Amniotic stem cell (primary cell): ENCODE results near the gene AVP.
"Not testable (repeated sequence)": the region's sequence is repeated elsewhere in the genome, so short reads cannot be mapped to it uniquely, and the experiment has no call there.

Experiments used
- DNase-seq: peaks from one replicate; lab custom pipeline; 2025; lab: John Stamatoyannopoulos, UW

Gene AVP

DNA sequence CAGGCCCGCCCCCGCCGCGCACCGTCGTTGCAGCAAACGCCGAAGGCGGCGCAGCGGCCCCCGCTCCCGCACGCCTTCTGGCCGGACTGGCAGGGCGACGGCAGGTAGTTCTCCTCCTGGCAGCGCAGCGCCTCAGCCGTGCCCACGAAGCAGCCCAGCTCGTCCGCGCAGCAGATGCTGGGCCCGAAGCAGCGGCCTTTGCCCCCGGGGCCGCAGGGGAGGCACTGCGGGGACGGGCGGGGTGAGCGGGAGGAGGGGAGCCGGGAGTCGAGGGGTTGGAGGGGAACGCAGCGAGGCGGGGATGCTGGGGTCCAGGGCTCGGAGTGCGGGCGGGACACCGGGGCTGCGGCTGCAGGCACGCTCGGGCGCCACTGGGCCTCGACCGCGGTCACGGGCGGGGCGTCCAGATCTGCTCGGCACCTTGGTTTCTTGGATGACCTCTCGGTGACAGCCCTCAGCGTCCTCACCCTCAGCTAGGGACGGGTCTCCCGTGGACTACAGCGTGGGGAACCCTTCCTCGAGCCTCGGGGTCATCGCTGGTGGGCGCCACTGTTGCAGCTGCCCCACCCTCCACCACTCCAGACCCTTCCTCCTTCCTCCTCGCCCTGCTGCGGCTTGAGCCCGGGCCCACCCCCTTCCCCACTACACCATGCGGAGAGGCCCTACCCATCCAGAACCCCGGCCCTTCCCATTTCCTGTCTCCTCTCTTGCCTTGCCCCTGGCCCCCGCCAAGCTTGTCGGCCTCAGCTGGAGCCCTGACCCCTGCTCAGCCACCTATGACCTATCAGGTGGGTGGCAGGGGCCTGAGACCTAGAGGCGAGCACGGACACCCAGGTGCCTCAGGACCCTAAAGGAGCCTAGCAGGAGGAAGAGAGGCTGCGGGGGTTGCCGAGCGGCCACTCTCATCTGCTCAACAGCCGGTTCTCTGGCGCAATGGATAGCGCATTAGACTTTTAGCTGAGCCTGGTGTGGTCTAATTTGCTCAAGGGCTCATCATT lies 1.3 kb downstream of the AVP start:
- DNase-seq, result no peak

DNA sequence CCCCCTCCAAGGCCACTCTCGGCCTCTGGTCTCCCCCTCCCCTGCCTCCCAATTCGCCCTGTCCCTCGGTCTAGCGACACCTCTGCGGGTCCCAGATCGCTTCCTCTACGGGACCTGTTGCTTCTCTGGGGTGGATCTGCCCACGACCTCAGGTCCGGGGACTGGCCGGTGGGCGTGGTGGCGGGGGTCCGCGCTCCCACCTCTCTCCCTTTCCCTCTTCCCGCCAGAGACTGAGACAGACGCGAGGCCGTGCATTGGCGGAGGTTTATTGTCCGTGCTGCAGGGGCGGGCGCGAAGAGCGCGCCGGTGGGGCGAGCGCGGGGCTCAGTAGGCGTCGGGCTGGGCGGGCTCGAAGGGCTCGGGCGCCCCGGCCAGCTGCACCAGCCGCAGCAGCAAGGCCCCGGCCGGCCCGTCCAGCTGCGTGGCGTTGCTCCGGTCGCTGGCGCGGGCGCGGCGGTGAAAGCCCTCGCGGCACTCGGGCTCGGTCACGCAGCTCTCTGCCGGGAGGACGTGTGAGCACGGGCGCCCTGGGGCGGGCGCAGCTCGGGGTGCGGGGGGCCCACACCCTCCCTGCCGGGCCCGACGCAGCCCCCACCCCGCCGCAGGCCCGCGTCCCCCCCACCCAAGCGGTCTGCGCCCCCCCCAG lies 2.1 kb downstream of the AVP start:
- DNase-seq, result no peak

DNA sequence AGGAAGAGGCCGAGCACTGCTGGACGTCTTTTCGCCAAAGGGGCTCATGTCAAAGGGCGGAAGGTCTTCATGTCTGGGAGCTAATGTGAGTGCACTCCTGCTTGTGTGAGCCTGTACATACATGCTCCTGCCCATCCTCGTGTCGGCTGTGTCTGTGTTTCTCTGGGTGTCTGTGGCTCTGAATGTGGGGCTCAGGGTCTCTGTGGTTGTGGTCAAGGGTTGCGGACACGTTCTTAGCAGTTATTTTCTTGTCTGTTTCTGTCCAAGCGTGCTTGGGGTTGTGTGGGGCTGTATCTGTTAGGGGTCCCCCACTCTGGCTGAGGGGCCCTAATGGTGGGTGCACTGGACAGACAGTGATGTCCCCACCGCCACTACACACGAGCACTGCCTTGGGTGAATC lies 2.9 kb downstream of the AVP start:
- DNase-seq, result no peak

GRCh38 chr20:3080939-3081388 lies 3.6 kb downstream of the AVP start:
- DNase-seq, result no peak

GRCh38 chr20:3077618-3078134 lies 6.8 kb downstream of the AVP start:
- no peak for DNase-seq

GRCh38 chr20:3075315-3075714 lies 9.2 kb downstream of the AVP start:
- DNase-seq, result not testable (repeated sequence)

GRCh38 chr20:3074812-3075211 lies 9.7 kb downstream of the AVP start:
- no peak for DNase-seq

GRCh38 chr20:3073251-3073643 lies 11.3 kb downstream of the AVP start:
- not testable (repeated sequence) for DNase-seq

GRCh38 chr20:3072530-3073250 lies 11.8 kb downstream of the AVP start:
- no peak for DNase-seq

- DNase-seq, result no peak
Measured at GRCh38 chr20:3071610-3072529, 12.7 kb downstream of the AVP start, which contains the start of gene OXT. Gene OXT (plus strand): TSS chr20:3071620. CDS start chr20:3071656, 36 bp downstream.

DNA sequence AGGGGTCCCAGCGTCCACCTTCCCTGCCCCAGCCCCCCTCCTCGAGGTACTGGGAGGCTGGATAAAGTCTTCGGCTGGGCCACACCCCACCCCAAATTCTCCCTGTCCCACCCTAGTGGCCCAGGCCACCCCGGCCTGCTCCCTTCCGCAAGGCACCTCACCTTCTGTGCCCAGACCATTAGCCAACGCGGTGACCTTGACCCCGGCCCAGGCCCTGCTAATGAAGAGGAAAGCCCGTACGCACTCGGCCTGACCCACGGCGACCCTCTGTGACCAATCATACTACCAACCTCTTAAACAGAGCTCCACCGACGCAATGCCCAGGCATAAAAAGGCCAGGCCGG lies 13.3 kb downstream of the AVP start:
- DNase-seq, result no peak

- DNase-seq, result no peak
Measured at GRCh38 chr20:3070725-3071124, 13.8 kb downstream of the AVP start.

DNA sequence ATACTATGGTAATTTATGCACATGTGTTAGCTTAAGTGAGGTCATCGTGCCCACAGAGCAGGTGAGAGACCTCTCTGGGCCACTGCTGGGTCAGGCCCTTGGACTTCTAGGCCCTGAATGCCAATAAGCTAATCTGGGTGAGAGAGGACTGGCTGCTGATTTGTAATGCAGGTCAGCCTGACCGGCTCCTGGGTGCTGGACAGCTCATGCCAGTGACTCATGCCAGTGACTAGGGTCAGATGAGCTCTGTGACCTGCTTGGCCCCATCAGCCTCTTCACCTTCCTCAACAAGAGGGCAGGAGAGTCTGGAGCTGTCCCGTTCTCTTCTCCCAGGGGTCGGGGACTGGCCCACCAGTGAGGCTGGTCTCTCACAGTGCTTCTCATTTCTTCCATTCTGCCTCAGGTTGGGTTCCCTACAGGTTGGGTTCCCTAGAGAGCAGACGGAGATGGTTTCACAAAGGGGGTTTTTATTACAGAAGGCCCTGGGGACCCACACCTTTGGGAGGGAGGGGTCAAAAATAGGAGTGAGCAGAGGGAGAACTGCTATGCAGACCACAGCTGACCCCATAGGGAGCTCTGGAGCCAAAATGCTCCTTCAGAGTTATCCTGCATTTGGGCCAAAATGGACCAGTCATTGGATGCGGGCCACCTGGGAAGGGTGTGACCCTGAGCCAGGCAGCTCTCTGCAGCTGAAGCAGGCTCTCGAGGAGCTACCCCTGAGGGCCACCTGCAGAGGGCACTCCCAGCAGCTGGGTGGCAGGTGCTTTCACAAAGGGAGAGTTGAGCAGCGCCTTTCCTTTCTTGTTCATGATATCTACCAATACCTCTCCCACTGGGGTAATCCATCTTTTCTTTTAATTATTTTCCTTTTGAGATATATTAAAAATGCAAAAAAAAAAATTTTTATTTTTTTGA lies 15.3 kb downstream of the AVP start:
- no peak for DNase-seq

DNA sequence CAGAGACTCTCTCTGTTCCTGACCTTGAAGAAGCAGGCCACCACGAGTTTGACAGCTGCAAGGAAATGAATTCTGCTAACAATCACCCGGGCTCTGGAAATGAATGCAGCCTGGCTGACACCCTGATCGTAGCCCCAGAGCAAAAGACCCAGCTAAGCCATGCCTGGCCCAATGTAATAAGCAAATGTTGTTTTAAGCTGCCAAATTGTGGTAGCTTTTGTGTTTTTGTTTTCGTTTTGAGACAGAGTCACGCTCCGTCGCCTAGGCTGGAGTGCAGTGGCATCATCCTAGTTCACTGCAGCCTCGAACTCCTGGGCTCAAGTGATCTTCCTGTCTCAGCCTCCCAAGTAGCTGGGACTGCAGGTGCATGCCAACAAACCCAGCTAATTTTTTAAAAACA lies 16.4 kb downstream of the AVP start:
- DNase-seq, result no peak

- DNase-seq, result no peak
Measured at GRCh38 chr20:3067139-3068014, 17.1 kb downstream of the AVP start.

- DNase-seq, result not testable (repeated sequence)
Measured at GRCh38 chr20:3064119-3064518, 20.4 kb downstream of the AVP start.

- DNase-seq, result no peak
Measured at GRCh38 chr20:3059489-3059888, 25.0 kb downstream of the AVP start.

- DNase-seq, result no peak
Measured at GRCh38 chr20:3051385-3052019, 33.0 kb downstream of the AVP start.
